ENCODE results near the gene SENP2.
A peak's percentile ranks its signal among the peaks of the same experiment; 100 is the strongest.

Gene SENP2

GRCh38 chr3:185585859-185586685 is at the start of gene SENP2:
SENP2 (plus strand) TSS chr3:185586295; CDS start chr3:185586414, 119 bp downstream.
- ChIA-PET POLR2A (interaction anchor here (0.5 to 1.6 kb wide), 7 partner anchors 10 to 1926 kb away, joined by 3 to 5 read pairs (median 3); partner anchors contain the start of genes MAP3K13 and TMEM41A), CTCF (interaction anchor here (0.9 to 3.0 kb wide), 12 partner anchors 8 to 259 kb away, joined by 3 to 19 read pairs (median 4); no protein-coding TSS in a partner anchor)
- DNase-seq (ENCODE audit: extremely low spot score): peak; percentile 97

GRCh38 chr3:185537369-185537970 is 48.6 kb upstream of the SENP2 start:
- TF ChIP-seq CTCF (IDR thresholded peaks at IDR 0.05; ENCODE audit: control extremely low read depth, extremely low read depth, low read depth, missing control alignments): no peak
- ChIA-PET POLR2A (no interaction called here), CTCF (interaction anchor here (1.1 to 1.4 kb wide), 3 partner anchors 9 to 229 kb away, joined by 3 to 4 read pairs (median 4); no protein-coding TSS in a partner anchor)
- DNase-seq (ENCODE audit: extremely low spot score): peak; percentile 84

More at GRCh38 chr3:185585859-185586685, at the start of gene SENP2:
- no peak for TF ChIP-seq CTCF (IDR thresholded peaks at IDR 0.05; ENCODE audit: control extremely low read depth, extremely low read depth, low read depth, missing control alignments)

- POLR2A ChIA-PET: interaction anchor here (0.7 kb wide), 1 partner anchor 15 kb away, joined by 3 read pairs; no protein-coding TSS in a partner anchor
These were observed 46.2 kb upstream of the SENP2 start for GRCh38 chr3:185539934-185540333.

GRCh38 chr3:185540695-185541094 is 45.4 kb upstream of the SENP2 start:
- DNase-seq (ENCODE audit: extremely low spot score): no peak
- no peak for TF ChIP-seq CTCF (IDR thresholded peaks at IDR 0.05; ENCODE audit: control extremely low read depth, extremely low read depth, low read depth, missing control alignments)
- POLR2A ChIA-PET: interaction anchor here (0.7 kb wide), 1 partner anchor 14 kb away, joined by 3 read pairs; no protein-coding TSS in a partner anchor
- CTCF ChIA-PET: no interaction called here

More at GRCh38 chr3:185539934-185540333, 46.2 kb upstream of the SENP2 start:
- DNase-seq (ENCODE audit: extremely low spot score): no peak
- CTCF ChIA-PET: no interaction called here
- TF ChIP-seq CTCF (IDR thresholded peaks at IDR 0.05; ENCODE audit: control extremely low read depth, extremely low read depth, low read depth, missing control alignments): no peak

GRCh38 chr3:185549122-185549521 is 37.0 kb upstream of the SENP2 start:
- CTCF ChIA-PET: interaction anchor here (7.8 kb wide), 1 partner anchor 10 kb away, joined by 55 read pairs; no protein-coding TSS in a partner anchor
- POLR2A ChIA-PET: no interaction called here
- DNase-seq (ENCODE audit: extremely low spot score): no peak
- no peak for TF ChIP-seq CTCF (IDR thresholded peaks at IDR 0.05; ENCODE audit: control extremely low read depth, extremely low read depth, low read depth, missing control alignments)

- DNase-seq (ENCODE audit: extremely low spot score): no peak
- TF ChIP-seq CTCF (IDR thresholded peaks at IDR 0.05; ENCODE audit: control extremely low read depth, extremely low read depth, low read depth, missing control alignments): no peak
- ChIA-PET CTCF (interaction anchor here (7.8 kb wide), 1 partner anchor 9 kb away, joined by 55 read pairs; no protein-coding TSS in a partner anchor), POLR2A (no interaction called here)
These were observed 36.4 kb upstream of the SENP2 start for GRCh38 chr3:185549651-185550111.

All from GM10248 (cell line).